K562 (cell line): ENCODE measurements around the gene GPR108. TPM values are rescaled to one million over a fixed set of nuclear protein-coding genes. Genes with fewer than 3 reads are reported as not detected.

Experiments
- FOXO4 ChIP-seq: fragments of 450-650 bp; formaldehyde crosslinking; IDR thresholded peaks from 2 replicates; pipeline ENCODE4 v1.4.0; 2020; ENCODE audit warnings: mild to moderate bottlenecking, moderate library complexity
- HDAC1 ChIP-seq, 2 experiments: fragments of 450-650 bp; IDR thresholded peaks; 2 replicates each; pipeline ENCODE4 v1.6.1; 2016 to 2017; ENCODE audit warnings: inconsistent platforms in 1 of 2, mild to moderate bottlenecking in 1 of 2, moderate library complexity in 1 of 2
- HLTF ChIP-seq: fragments of 450-650 bp; IDR thresholded peaks from 2 replicates; pipeline ENCODE4 v1.6.1; 2016
- KAT7 ChIP-seq: sonication (generic); formaldehyde crosslinking; IDR thresholded peaks from 2 replicates; pipeline ENCODE4 v1.8.0; 2022; ENCODE audit warnings: missing genetic modification reagents, mild to moderate bottlenecking, borderline replicate concordance
- KLF10 ChIP-seq: fragments of 250-450 bp; sonication (Bioruptor Pico); IDR thresholded peaks from 2 replicates; pipeline ENCODE4 v1.6.1; 2021; ENCODE audit warnings: matching md5 sums
- L3MBTL2 ChIP-seq: fragments of 450-650 bp; IDR thresholded peaks from 2 replicates; pipeline ENCODE4 v1.6.1; 2016; ENCODE audit warnings: mild to moderate bottlenecking, moderate library complexity
- LCOR ChIP-seq: sonication (generic); formaldehyde crosslinking; IDR thresholded peaks from 2 replicates; pipeline ENCODE4 v1.8.0; 2022; ENCODE audit warnings: mild to moderate bottlenecking, missing genetic modification reagents
- MAFK ChIP-seq: IDR thresholded peaks from 2 replicates; pipeline ENCODE4 v1.6.1; 2011; ENCODE audit warnings: low read length, improper control_type of control experiment
- MED1 ChIP-seq: sonication (generic); formaldehyde crosslinking; IDR thresholded peaks from 2 replicates; pipeline ENCODE4 v1.8.1; 2023; ENCODE audit warnings: missing genetic modification reagents, borderline replicate concordance
- RBBP5 ChIP-seq: fragments of 200-600 bp; sonication (generic); IDR thresholded peaks from 2 replicates; pipeline ENCODE4 v1.6.1; 2012; ENCODE audit warnings: borderline replicate concordance, mild to moderate bottlenecking, low read length, control low read depth, inconsistent platforms; ENCODE audit not compliant: insufficient read depth, poor library complexity, severe bottlenecking
- SPI1 ChIP-seq: IDR thresholded peaks from 2 replicates; pipeline ENCODE4 v1.6.1; 2011; ENCODE audit warnings: low read depth, low read length, control low read depth, borderline replicate concordance
- ZFP30 ChIP-seq: fragments of 250-450 bp; sonication (Bioruptor Pico); IDR thresholded peaks from 2 replicates; pipeline ENCODE4 v1.8.0; 2022; ENCODE audit warnings: moderate library complexity, mild to moderate bottlenecking, inconsistent platforms, borderline replicate concordance
- ZNF274 ChIP-seq: IDR thresholded peaks from 2 replicates; pipeline ENCODE4 v1.6.1; 2011; ENCODE audit warnings: low read depth, mild to moderate bottlenecking, low read length, moderate library complexity, borderline replicate concordance
- ZNF696 ChIP-seq: fragments of 250-450 bp; sonication (Bioruptor Pico); conservative IDR thresholded peaks from 2 replicates; pipeline ENCODE4 v1.4.0; 2020; ENCODE audit warnings: mild to moderate bottlenecking, moderate library complexity
- polyA plus RNA-seq, 8 experiments: library from polyadenylated mRNA; depleted of rRNA in 4 of 8; stranded (reverse) in 5 of 8; unstranded in 3 of 8; fragments of >200 nt; fragmentation: Nextera tagmentation in 2 of 8; fragmentation: Illumina TruSeq in 1 of 8; extraction: Ambion mirVana in 2 of 8; extraction: Trizol in 1 of 8; gene quantifications; 2 replicates each; pipeline versions ENCODE4 v1.2.1 to v1.2.3, GENCODE V29; 2011 to 2014; ENCODE audit warnings: inconsistent platforms in 1 of 8, missing spikeins in 1 of 8
- total RNA-seq, 7 experiments: library from RNA; depleted of rRNA in 6 of 7; stranded (reverse); fragments of >200 nt in 6 of 7; fragmentation: Illumina TruSeq in 2 of 7; extraction: Trizol in 2 of 7; gene quantifications; 2 replicates each; pipeline versions ENCODE4 v1.2.1 to v1.2.3, GENCODE V29; 2011 to 2021; ENCODE audit warnings: low replicate concordance in 1 of 7
- TF ChIP-seq, protein P1 (sequence below): IDR thresholded peaks from 3 replicates; pipeline ENCODE4 v1.6.1; 2011; ENCODE audit warnings: borderline replicate concordance, mild to moderate bottlenecking; ENCODE audit not compliant: insufficient read length, insufficient read depth
- TF ChIP-seq, protein P2 (sequence below): fragments of 450-650 bp; IDR thresholded peaks from 2 replicates; pipeline ENCODE4 v1.6.1; 2018; ENCODE audit warnings: mild to moderate bottlenecking, low read depth; ENCODE audit not compliant: partially characterized antibody
- TF ChIP-seq, protein P3 (sequence below), 3 experiments: IDR thresholded peaks in 2 of 3; conservative IDR thresholded peaks in 1 of 3; 2 replicates each; pipeline ENCODE4 v1.5.1; 2011 to 2012; ENCODE audit warnings: low read length in 3 of 3, mild to moderate bottlenecking in 3 of 3, control low read depth in 2 of 3, improper control_type of control experiment in 1 of 3, inconsistent platforms in 1 of 3, low read depth in 1 of 3, mixed read lengths in 1 of 3, moderate library complexity in 1 of 3; ENCODE audit not compliant: insufficient read depth in 2 of 3
- TF ChIP-seq, protein P4 (sequence below): fragments of 450-650 bp; IDR thresholded peaks from 2 replicates; pipeline ENCODE4 v1.6.1; 2016; ENCODE audit warnings: missing biosample characterization, missing genetic modification characterization
- TF ChIP-seq, protein P5 (sequence below): sonication (generic); formaldehyde crosslinking; IDR thresholded peaks from 2 replicates; pipeline ENCODE4 v1.8.0; 2022; ENCODE audit warnings: mild to moderate bottlenecking, missing genetic modification reagents

The GPR108 gene
- total and polyA plus RNA-seq, 9 of the 15 experiments (the other 6 are each of a cell fraction or from before 2014, with no cell fraction given): 2.4 to 33.2 (median 24.4) TPM

DNA sequence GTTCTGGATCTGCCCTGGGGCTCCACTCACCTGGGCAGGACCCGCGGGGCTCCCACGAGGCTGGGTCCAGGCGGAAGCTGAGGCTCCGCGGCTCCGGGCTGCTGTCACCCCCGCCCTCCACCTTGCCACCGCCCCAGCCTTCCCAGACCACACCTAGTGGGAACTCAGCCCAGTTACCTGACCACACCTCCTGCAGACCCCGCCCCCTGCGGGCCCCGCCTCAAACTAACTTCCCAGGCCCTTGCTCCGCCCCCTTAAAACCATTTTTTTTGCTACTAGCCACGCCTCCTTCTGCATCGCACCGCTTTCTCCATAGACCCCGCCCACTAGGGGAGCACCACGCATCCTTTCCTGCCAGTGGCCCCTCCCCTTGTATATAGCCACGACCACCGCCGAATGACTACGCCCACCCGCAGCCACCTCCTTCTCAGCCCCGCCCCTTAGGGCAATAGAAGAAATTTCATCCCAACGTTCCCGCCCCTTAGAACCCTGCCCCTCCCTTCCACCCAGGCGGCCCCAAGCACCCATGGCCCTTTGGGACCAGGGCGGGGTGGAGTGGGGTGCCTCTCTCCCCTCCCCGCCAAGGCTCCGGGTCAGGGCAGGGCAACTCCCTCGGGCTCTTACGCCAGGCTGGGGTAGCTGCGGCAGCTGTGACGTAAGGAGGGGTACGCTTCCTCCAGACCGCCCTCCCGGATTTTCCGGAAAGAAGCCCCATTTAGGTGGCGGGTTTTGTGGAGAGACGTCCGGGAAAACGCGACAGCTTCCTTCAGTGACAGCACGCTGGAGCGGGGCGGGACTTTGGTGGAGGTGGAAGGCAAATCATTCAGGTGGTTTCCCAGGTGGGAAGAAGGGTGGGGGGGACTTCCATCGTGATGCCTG lies 30.2 kb upstream of the GPR108 start, which contains the start of gene SH2D3A (continued):
- TF ChIP-seq, protein P1, sequence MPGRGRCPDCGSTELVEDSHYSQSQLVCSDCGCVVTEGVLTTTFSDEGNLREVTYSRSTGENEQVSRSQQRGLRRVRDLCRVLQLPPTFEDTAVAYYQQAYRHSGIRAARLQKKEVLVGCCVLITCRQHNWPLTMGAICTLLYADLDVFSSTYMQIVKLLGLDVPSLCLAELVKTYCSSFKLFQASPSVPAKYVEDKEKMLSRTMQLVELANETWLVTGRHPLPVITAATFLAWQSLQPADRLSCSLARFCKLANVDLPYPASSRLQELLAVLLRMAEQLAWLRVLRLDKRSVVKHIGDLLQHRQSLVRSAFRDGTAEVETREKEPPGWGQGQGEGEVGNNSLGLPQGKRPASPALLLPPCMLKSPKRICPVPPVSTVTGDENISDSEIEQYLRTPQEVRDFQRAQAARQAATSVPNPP: no peak
- 0 out of 2 replicates have a peak, but pooled peaks have one; percentile 57 for TF ChIP-seq KAT7
- TF ChIP-seq HLTF: no peak
- TF ChIP-seq, protein P2, sequence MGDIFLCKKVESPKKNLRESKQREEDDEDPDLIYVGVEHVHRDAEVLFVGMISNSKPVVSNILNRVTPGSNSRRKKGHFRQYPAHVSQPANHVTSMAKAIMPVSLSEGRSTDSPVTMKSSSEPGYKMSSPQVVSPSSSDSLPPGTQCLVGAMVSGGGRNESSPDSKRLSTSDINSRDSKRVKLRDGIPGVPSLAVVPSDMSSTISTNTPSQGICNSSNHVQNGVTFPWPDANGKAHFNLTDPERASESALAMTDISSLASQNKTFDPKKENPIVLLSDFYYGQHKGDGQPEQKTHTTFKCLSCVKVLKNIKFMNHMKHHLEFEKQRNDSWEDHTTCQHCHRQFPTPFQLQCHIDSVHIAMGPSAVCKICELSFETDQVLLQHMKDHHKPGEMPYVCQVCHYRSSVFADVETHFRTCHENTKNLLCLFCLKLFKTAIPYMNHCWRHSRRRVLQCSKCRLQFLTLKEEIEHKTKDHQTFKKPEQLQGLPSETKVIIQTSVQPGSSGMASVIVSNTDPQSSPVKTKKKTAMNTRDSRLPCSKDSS: no peak
- TF ChIP-seq FOXO4 (CRISPR knock-in tag): no peak
- no peak for TF ChIP-seq SPI1
- no peak for TF ChIP-seq MED1
- TF ChIP-seq HDAC1 (IDR thresholded peaks at IDR 0.05): no peak; a peak in 2 of 4 replicates
- no peak for TF ChIP-seq KLF10
- TF ChIP-seq, protein P3, sequence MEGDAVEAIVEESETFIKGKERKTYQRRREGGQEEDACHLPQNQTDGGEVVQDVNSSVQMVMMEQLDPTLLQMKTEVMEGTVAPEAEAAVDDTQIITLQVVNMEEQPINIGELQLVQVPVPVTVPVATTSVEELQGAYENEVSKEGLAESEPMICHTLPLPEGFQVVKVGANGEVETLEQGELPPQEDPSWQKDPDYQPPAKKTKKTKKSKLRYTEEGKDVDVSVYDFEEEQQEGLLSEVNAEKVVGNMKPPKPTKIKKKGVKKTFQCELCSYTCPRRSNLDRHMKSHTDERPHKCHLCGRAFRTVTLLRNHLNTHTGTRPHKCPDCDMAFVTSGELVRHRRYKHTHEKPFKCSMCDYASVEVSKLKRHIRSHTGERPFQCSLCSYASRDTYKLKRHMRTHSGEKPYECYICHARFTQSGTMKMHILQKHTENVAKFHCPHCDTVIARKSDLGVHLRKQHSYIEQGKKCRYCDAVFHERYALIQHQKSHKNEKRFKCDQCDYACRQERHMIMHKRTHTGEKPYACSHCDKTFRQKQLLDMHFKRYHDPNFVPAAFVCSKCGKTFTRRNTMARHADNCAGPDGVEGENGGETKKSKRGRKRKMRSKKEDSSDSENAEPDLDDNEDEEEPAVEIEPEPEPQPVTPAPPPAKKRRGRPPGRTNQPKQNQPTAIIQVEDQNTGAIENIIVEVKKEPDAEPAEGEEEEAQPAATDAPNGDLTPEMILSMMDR (IDR thresholded peaks at IDR 0.05 in 2 of 3, conservative IDR thresholded peaks at IDR 0.05 in 1 of 3; ENCODE audit: insufficient read depth in 2 of 3, low read depth in 1 of 3, low read length in 3 of 3): no peak
- TF ChIP-seq, protein P4, sequence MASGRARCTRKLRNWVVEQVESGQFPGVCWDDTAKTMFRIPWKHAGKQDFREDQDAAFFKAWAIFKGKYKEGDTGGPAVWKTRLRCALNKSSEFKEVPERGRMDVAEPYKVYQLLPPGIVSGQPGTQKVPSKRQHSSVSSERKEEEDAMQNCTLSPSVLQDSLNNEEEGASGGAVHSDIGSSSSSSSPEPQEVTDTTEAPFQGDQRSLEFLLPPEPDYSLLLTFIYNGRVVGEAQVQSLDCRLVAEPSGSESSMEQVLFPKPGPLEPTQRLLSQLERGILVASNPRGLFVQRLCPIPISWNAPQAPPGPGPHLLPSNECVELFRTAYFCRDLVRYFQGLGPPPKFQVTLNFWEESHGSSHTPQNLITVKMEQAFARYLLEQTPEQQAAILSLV (tag): no peak
- peak; percentile 32 for TF ChIP-seq RBBP5
- no peak for TF ChIP-seq ZFP30 (CRISPR knock-in tag)
- no peak for TF ChIP-seq ZNF274
- no peak for TF ChIP-seq ZNF696 (CRISPR knock-in tag)
- no peak for TF ChIP-seq LCOR (CRISPR knock-in tag)
- TF ChIP-seq, protein P5, sequence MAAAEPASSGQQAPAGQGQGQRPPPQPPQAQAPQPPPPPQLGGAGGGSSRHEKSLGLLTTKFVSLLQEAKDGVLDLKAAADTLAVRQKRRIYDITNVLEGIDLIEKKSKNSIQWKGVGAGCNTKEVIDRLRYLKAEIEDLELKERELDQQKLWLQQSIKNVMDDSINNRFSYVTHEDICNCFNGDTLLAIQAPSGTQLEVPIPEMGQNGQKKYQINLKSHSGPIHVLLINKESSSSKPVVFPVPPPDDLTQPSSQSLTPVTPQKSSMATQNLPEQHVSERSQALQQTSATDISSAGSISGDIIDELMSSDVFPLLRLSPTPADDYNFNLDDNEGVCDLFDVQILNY (CRISPR knock-in tag): no peak
- TF ChIP-seq L3MBTL2: no peak
- no peak for TF ChIP-seq MAFK
